HepG2 (cell line): Measurements from ENCODE around the gene TSC22D1. TPM values are rescaled to one million over a fixed set of nuclear protein-coding genes. Genes with fewer than 3 reads are reported as not detected.

Experiments
- AHDC1 ChIP-seq: sonication (generic); formaldehyde crosslinking; IDR thresholded peaks from 2 replicates; pipeline ENCODE4 v1.5.1; 2020; ENCODE audit warnings: mild to moderate bottlenecking, missing genetic modification reagents, borderline replicate concordance
- ATF3 ChIP-seq: sonication (generic); formaldehyde crosslinking; IDR thresholded peaks from 2 replicates; pipeline ENCODE4 v1.4.0; 2020; ENCODE audit warnings: missing genetic modification reagents
- FOXA3 ChIP-seq: IDR thresholded peaks from 2 replicates; pipeline ENCODE4 v1.6.1; 2016; ENCODE audit warnings: missing genetic modification reagents, missing compliant biosample characterization
- FOXJ3 ChIP-seq: sonication (generic); formaldehyde crosslinking; IDR thresholded peaks from 2 replicates; pipeline ENCODE4 v1.4.0; 2020; ENCODE audit warnings: missing genetic modification reagents, mild to moderate bottlenecking, borderline replicate concordance
- IRF1 ChIP-seq: sonication (generic); formaldehyde crosslinking; IDR thresholded peaks from 2 replicates; pipeline ENCODE4 v1.4.0; 2020; ENCODE audit warnings: low read depth, mild to moderate bottlenecking, missing genetic modification reagents
- KDM6A ChIP-seq: IDR thresholded peaks from 2 replicates; pipeline ENCODE4 v1.6.1; 2016; ENCODE audit warnings: low read depth
- MED1 ChIP-seq: sonication (generic); formaldehyde crosslinking; IDR thresholded peaks from 2 replicates; pipeline ENCODE4 v1.4.0; 2020; ENCODE audit warnings: missing genetic modification reagents
- NR2F2 ChIP-seq: IDR thresholded peaks from 2 replicates; pipeline ENCODE4 v1.6.1; 2012; ENCODE audit warnings: low read depth, inconsistent platforms, borderline replicate concordance
- RERE ChIP-seq: IDR thresholded peaks from 2 replicates; pipeline ENCODE4 v1.6.1; 2016; ENCODE audit warnings: low read depth, missing genetic modification reagents, missing compliant biosample characterization
- TIGD3 ChIP-seq: sonication (generic); formaldehyde crosslinking; IDR thresholded peaks from 2 replicates; pipeline ENCODE4 v1.5.1; 2020; ENCODE audit warnings: mild to moderate bottlenecking, missing genetic modification reagents, borderline replicate concordance
- WIZ ChIP-seq: sonication (generic); formaldehyde crosslinking; IDR thresholded peaks from 2 replicates; pipeline ENCODE4 v1.5.1; 2020; ENCODE audit warnings: mild to moderate bottlenecking, missing genetic modification reagents
- ZIK1 ChIP-seq: sonication (generic); formaldehyde crosslinking; IDR thresholded peaks from 2 replicates; pipeline ENCODE4 v1.5.0; 2020; ENCODE audit warnings: mild to moderate bottlenecking, low read depth, missing genetic modification reagents, borderline replicate concordance
- ZNF136 ChIP-seq: sonication (generic); formaldehyde crosslinking; IDR thresholded peaks from 2 replicates; pipeline ENCODE4 v1.8.1; 2022; ENCODE audit warnings: low read depth, mild to moderate bottlenecking, moderate library complexity, missing genetic modification reagents
- ZNF367 ChIP-seq: sonication (generic); formaldehyde crosslinking; IDR thresholded peaks from 2 replicates; pipeline ENCODE4 v1.4.0; 2020; ENCODE audit warnings: missing genetic modification reagents, borderline replicate concordance
- ZNF644 ChIP-seq: IDR thresholded peaks from 2 replicates; pipeline ENCODE4 v1.6.1; 2016; ENCODE audit warnings: low read depth
- ZNF652 ChIP-seq: IDR thresholded peaks from 2 replicates; pipeline ENCODE4 v1.6.1; 2016; ENCODE audit warnings: low read depth, borderline replicate concordance
- ZSCAN12 ChIP-seq: sonication (generic); formaldehyde crosslinking; IDR thresholded peaks from 2 replicates; pipeline ENCODE4 v1.9.0; 2021; ENCODE audit warnings: mild to moderate bottlenecking, missing genetic modification reagents
- polyA plus RNA-seq, 8 experiments: library from polyadenylated mRNA; depleted of rRNA in 3 of 8; stranded (reverse) in 7 of 8; unstranded in 1 of 8; fragments of >200 nt; fragmentation: Illumina TruSeq in 4 of 8; extraction: Trizol in 4 of 8; gene quantifications; 2 replicates each; pipeline versions ENCODE4 v1.2.1 to v1.2.3, GENCODE V29; 2011 to 2016; ENCODE audit warnings: low read depth in 4 of 8, missing spikeins in 1 of 8, mixed read lengths in 1 of 8; ENCODE audit not compliant: insufficient read depth in 1 of 8
- total RNA-seq, 5 experiments: library from RNA; depleted of rRNA; stranded (reverse); fragments of >200 nt; fragmentation: Illumina TruSeq; extraction: Trizol; gene quantifications; 2 replicates each; pipeline ENCODE4 v1.2.3, GENCODE V29; 2016; ENCODE audit warnings: low read depth in 1 of 5

TSC22D1 gene
- total and polyA plus RNA-seq, 2 of the 13 experiments (the other 11 are each of a cell fraction or from before 2014, with no cell fraction given): 18.4 to 35.7 TPM

GRCh38 chr13:44448373-44448772 is 127.8 kb downstream of the TSC22D1 start (continued):
- TF ChIP-seq FOXA3 (CRISPR knock-in tag) (peak; percentile 90), FOXJ3 (CRISPR knock-in tag) (peak; percentile 49; the same call in 1 of the 2 replicates), ZIK1 (CRISPR knock-in tag) (no peak), ZNF136 (CRISPR knock-in tag) (no peak), RERE (no peak), ZNF652 (CRISPR knock-in tag) (peak; percentile 63; the same call in 1 of the 2 replicates), AHDC1 (CRISPR knock-in tag) (peak; percentile 73; the same call in 1 of the 2 replicates), ATF3 (CRISPR knock-in tag) (no peak), ZNF367 (CRISPR knock-in tag) (no peak), MED1 (CRISPR knock-in tag) (peak; percentile 50; the same call in 1 of the 2 replicates), WIZ (no peak), ZSCAN12 (CRISPR knock-in tag) (no peak), TIGD3 (CRISPR knock-in tag) (no peak), IRF1 (CRISPR knock-in tag) (no peak), KDM6A (CRISPR knock-in tag) (0 out of 2 replicates have a peak, but pooled peaks have one; percentile 45), ZNF644 (CRISPR knock-in tag) (peak; percentile 62), NR2F2 (no peak)
